CD8-positive, alpha-beta memory T cell (primary cell): ENCODE data around the gene NEXMIF. TPM values are rescaled to one million over a fixed set of nuclear protein-coding genes. Genes with fewer than 3 reads are reported as not detected.
"Not testable (repeated sequence)": the region's sequence is repeated elsewhere in the genome, so short reads cannot be mapped to it uniquely, and the experiment has no call there.

Source experiments
- CTCF ChIA-PET: fragments of 350-600 bp; sonication (Branson Sonifier 250); formaldehyde crosslinking; loops from one replicate; lab custom pipeline; 2021; ENCODE audit warnings: antibody characterized with exemption; lab: Charles Lee
- POLR2A ChIA-PET: fragments of 350-600 bp; sonication (Branson Sonifier 250); formaldehyde crosslinking; loops from one replicate; lab custom pipeline; 2021; ENCODE audit warnings: antibody characterized with exemption; lab: Charles Lee
- DNase-seq, 5 donors: peaks; one replicate each; pipeline versions ENCODE4 v3.0.0 to v3.0.0-alpha.2; 2020 to 2022; ENCODE audit warnings: mixed read lengths in 1 of 5
- H3K27ac ChIP-seq: one replicate; pipeline ENCODE4 v1.7.0; 2013; ENCODE audit warnings: low read depth, mild to moderate bottlenecking, low read length, moderate library complexity
- H3K27me3 ChIP-seq: 2 replicates; pipeline ENCODE4 v1.7.0; 2013; ENCODE audit warnings: low read length, mild to moderate bottlenecking; ENCODE audit not compliant: insufficient read depth, poor library complexity, severe bottlenecking
- H3K36me3 ChIP-seq: 2 replicates; pipeline ENCODE4 v1.7.0; 2013; ENCODE audit warnings: mild to moderate bottlenecking, low read length, moderate library complexity; ENCODE audit not compliant: insufficient read depth
- H3K4me1 ChIP-seq: 2 replicates; pipeline ENCODE4 v1.7.0; 2013; ENCODE audit warnings: mild to moderate bottlenecking, low read length, moderate library complexity; ENCODE audit not compliant: insufficient read depth
- H3K4me3 ChIP-seq: 2 replicates; pipeline ENCODE4 v1.7.0; 2013; ENCODE audit warnings: mild to moderate bottlenecking, low read length
- H3K9me3 ChIP-seq: 2 replicates; pipeline ENCODE4 v1.7.0; 2013; ENCODE audit warnings: mild to moderate bottlenecking, low read length
- H3K27ac Mint-ChIP-seq, 8 donors: one replicate each; pipeline ENCODE4 v1.8.0; 2020 to 2021; ENCODE audit warnings: mixed read lengths in 8 of 8, mild to moderate bottlenecking in 6 of 8, inconsistent platforms in 3 of 8, moderate library complexity in 3 of 8
- H3K27me3 Mint-ChIP-seq, 2 donors: one replicate each; pipeline ENCODE4 v1.8.0; 2020 to 2021; ENCODE audit warnings: mixed read lengths in 2 of 2, mild to moderate bottlenecking in 1 of 2, moderate library complexity in 1 of 2
- H3K36me3 Mint-ChIP-seq, 3 donors: one replicate each; pipeline ENCODE4 v1.8.0; 2020 to 2021; ENCODE audit warnings: mixed read lengths in 3 of 3, inconsistent platforms in 1 of 3, mild to moderate bottlenecking in 1 of 3
- H3K4me1 Mint-ChIP-seq, 3 donors: one replicate each; pipeline ENCODE4 v1.8.0; 2020 to 2021; ENCODE audit warnings: mixed read lengths in 3 of 3, inconsistent platforms in 1 of 3, mild to moderate bottlenecking in 1 of 3
- H3K4me3 Mint-ChIP-seq, 7 donors: one replicate each; pipeline ENCODE4 v1.8.0; 2020 to 2021; ENCODE audit warnings: mixed read lengths in 7 of 7, mild to moderate bottlenecking in 6 of 7, moderate library complexity in 4 of 7, inconsistent platforms in 2 of 7
- H3K9me3 Mint-ChIP-seq, 5 donors: one replicate each; pipeline ENCODE4 v1.8.0; 2020 to 2022; ENCODE audit warnings: mixed read lengths in 5 of 5, mild to moderate bottlenecking in 3 of 5, moderate library complexity in 2 of 5, inconsistent platforms in 1 of 5
- polyA plus RNA-seq: library from polyadenylated mRNA; unstranded; fragments of 300-500 nt; fragmentation: Illumina TruSeq; gene quantifications from one replicate; pipeline ENCODE4 v1.2.3, GENCODE V29; 2021
- total RNA-seq, 2 experiments: library from RNA; stranded (reverse); gene quantifications; one replicate each; pipeline ENCODE4 v1.2.3, GENCODE V29; 2021

The NEXMIF gene
- total and polyA plus RNA-seq, 3 experiments from 2014 or later, result 0.02 TPM; not detected in 2

GRCh38 chrX:74853255-74853654 is 72.0 kb downstream of the NEXMIF start:
- Histone ChIP-seq H3K36me3 (no peaks in the 10 kb centered on the region), H3K27ac (no peak overlapping the region), H3K4me3 (no peak overlapping the region), H3K4me1 (no peaks in the 10 kb centered on the region), H3K9me3 (no peaks in the 10 kb centered on the region), H3K27me3 (no peaks in the 10 kb centered on the region)
- H3K4me3 Mint-ChIP-seq, result no peak overlapping the region
- H3K4me1 Mint-ChIP-seq, result no peaks in the 10 kb centered on the region
- peaks cover 0 to 7% of the 10 kb centered on the region in 2 donors for H3K27me3 Mint-ChIP-seq
- ChIA-PET POLR2A (no interaction called here), CTCF (no interaction called here)
- peaks cover 0 to 6% (median 0%) of the 10 kb centered on the region in 3 donors for H3K36me3 Mint-ChIP-seq
- H3K9me3 Mint-ChIP-seq, result peaks cover 25 to 55% (median 53%) of the 10 kb centered on the region in 5 donors
- H3K27ac Mint-ChIP-seq, result no peak overlapping the region
- no peak for DNase-seq

GRCh38 chrX:74835566-74835965 is 89.7 kb downstream of the NEXMIF start:
- Mint-ChIP-seq H3K9me3 (no peaks in the 10 kb centered on the region), H3K36me3 (no peaks in the 10 kb centered on the region), H3K27ac (no peak overlapping the region), H3K4me1 (no peaks in the 10 kb centered on the region), H3K27me3 (peaks cover 0 to 5% of the 10 kb centered on the region in 2 donors), H3K4me3 (no peak overlapping the region)
- Histone ChIP-seq H3K36me3 (no peaks in the 10 kb centered on the region), H3K27ac (no peak overlapping the region), H3K4me3 (no peak overlapping the region), H3K27me3 (no peaks in the 10 kb centered on the region), H3K4me1 (no peaks in the 10 kb centered on the region), H3K9me3 (no peaks in the 10 kb centered on the region)
- ChIA-PET CTCF (no interaction called here), POLR2A (no interaction called here)
- DNase-seq, result no peak

- CTCF ChIA-PET, H3K4me1 Mint-ChIP-seq, H3K27me3 Mint-ChIP-seq, H3K36me3 Mint-ChIP-seq, H3K4me3 ChIP-seq, POLR2A ChIA-PET, H3K4me3 Mint-ChIP-seq, H3K27me3 ChIP-seq, H3K27ac Mint-ChIP-seq, H3K4me1 ChIP-seq, H3K36me3 ChIP-seq, DNase-seq, H3K27ac ChIP-seq, H3K9me3 Mint-ChIP-seq, H3K9me3 ChIP-seq: not testable (repeated sequence)
Measured at GRCh38 chrX:74819797-74820196, 105.5 kb downstream of the NEXMIF start.

GRCh38 chrX:74814681-74815080 is 110.6 kb downstream of the NEXMIF start:
- H3K9me3 ChIP-seq, result no peaks in the 10 kb centered on the region
- ChIA-PET POLR2A (no interaction called here), CTCF (no interaction called here)
- Mint-ChIP-seq H3K4me3 (no peak overlapping the region), H3K4me1 (no peaks in the 10 kb centered on the region), H3K27ac (no peak overlapping the region), H3K27me3 (peaks cover 0 to 3% of the 10 kb centered on the region in 2 donors), H3K36me3 (no peaks in the 10 kb centered on the region), H3K9me3 (no peaks in the 10 kb centered on the region)
- no peak for DNase-seq
- H3K4me1 ChIP-seq, result no peaks in the 10 kb centered on the region
- no peak overlapping the region for H3K4me3 ChIP-seq
- no peaks in the 10 kb centered on the region for H3K27me3 ChIP-seq
- H3K27ac ChIP-seq, result no peak overlapping the region
- H3K36me3 ChIP-seq, result no peaks in the 10 kb centered on the region

GRCh38 chrX:74804574-74804973 is 120.7 kb downstream of the NEXMIF start:
- H3K9me3 ChIP-seq, result no peaks in the 10 kb centered on the region
- ChIA-PET CTCF (no interaction called here), POLR2A (no interaction called here)
- no peaks in the 10 kb centered on the region for H3K4me1 ChIP-seq
- no peak overlapping the region for H3K27ac ChIP-seq
- Mint-ChIP-seq H3K4me1 (no peaks in the 10 kb centered on the region), H3K27ac (no peak overlapping the region), H3K27me3 (peaks cover 0 to 3% of the 10 kb centered on the region in 2 donors), H3K4me3 (no peak overlapping the region), H3K36me3 (no peaks in the 10 kb centered on the region), H3K9me3 (no peaks in the 10 kb centered on the region)
- no peaks in the 10 kb centered on the region for H3K27me3 ChIP-seq
- no peak overlapping the region for H3K4me3 ChIP-seq
- DNase-seq, result no peak
- no peaks in the 10 kb centered on the region for H3K36me3 ChIP-seq

- Mint-ChIP-seq H3K27ac (no peak overlapping the region), H3K27me3 (peaks cover 0 to under 1% of the 10 kb centered on the region in 2 donors), H3K36me3 (no peaks in the 10 kb centered on the region), H3K9me3 (no peaks in the 10 kb centered on the region), H3K4me3 (no peak overlapping the region), H3K4me1 (no peaks in the 10 kb centered on the region)
- Histone ChIP-seq H3K4me1 (no peaks in the 10 kb centered on the region), H3K27me3 (no peaks in the 10 kb centered on the region), H3K4me3 (no peak overlapping the region), H3K27ac (no peak overlapping the region), H3K9me3 (no peaks in the 10 kb centered on the region), H3K36me3 (no peaks in the 10 kb centered on the region)
- DNase-seq, result no peak
- POLR2A ChIA-PET, result no interaction called here
- CTCF ChIA-PET, result no interaction called here
Measured at GRCh38 chrX:74800062-74800461, 125.2 kb downstream of the NEXMIF start.

- no peak for DNase-seq
- Histone ChIP-seq H3K36me3 (no peaks in the 10 kb centered on the region), H3K4me3 (no peak overlapping the region), H3K4me1 (no peaks in the 10 kb centered on the region), H3K27ac (no peak overlapping the region), H3K27me3 (no peaks in the 10 kb centered on the region), H3K9me3 (no peaks in the 10 kb centered on the region)
- H3K4me1 Mint-ChIP-seq, result no peaks in the 10 kb centered on the region
- H3K27ac Mint-ChIP-seq, result no peak overlapping the region
- peaks cover 3 to 7% of the 10 kb centered on the region in 2 donors for H3K27me3 Mint-ChIP-seq
- H3K36me3 Mint-ChIP-seq, result no peaks in the 10 kb centered on the region
- H3K4me3 Mint-ChIP-seq, result no peak overlapping the region
- H3K9me3 Mint-ChIP-seq, result peaks cover 0 to 2% (median 0%) of the 10 kb centered on the region in 5 donors
- ChIA-PET POLR2A (no interaction called here), CTCF (no interaction called here)
Measured at GRCh38 chrX:74797338-74797887, 127.8 kb downstream of the NEXMIF start.

- no peaks in the 10 kb centered on the region for H3K36me3 Mint-ChIP-seq
- DNase-seq, result no peak
- Histone ChIP-seq H3K27ac (no peak overlapping the region), H3K9me3 (no peaks in the 10 kb centered on the region), H3K36me3 (no peaks in the 10 kb centered on the region), H3K27me3 (no peaks in the 10 kb centered on the region), H3K4me1 (no peaks in the 10 kb centered on the region), H3K4me3 (no peak overlapping the region)
- no peaks in the 10 kb centered on the region for H3K9me3 Mint-ChIP-seq
- H3K27me3 Mint-ChIP-seq, result no peaks in the 10 kb centered on the region
- H3K27ac Mint-ChIP-seq, result no peak overlapping the region
- no peaks in the 10 kb centered on the region for H3K4me1 Mint-ChIP-seq
- no peak overlapping the region for H3K4me3 Mint-ChIP-seq
- ChIA-PET POLR2A (no interaction called here), CTCF (interaction anchor here (0.5 kb wide), 1 partner anchor 153 kb away, joined by 3 read pairs; no protein-coding TSS in a partner anchor)
Measured at GRCh38 chrX:74788545-74789086, 136.6 kb downstream of the NEXMIF start.
